Neuronal stem cell (in vitro differentiated cells): ENCODE measurements around the gene GMDS.

Experiments used
- DNase-seq: peaks from one replicate; pipeline ENCODE4 v3.0.0-alpha.2; 2013; ENCODE audit warnings: low spot score
- H2AFZ ChIP-seq: one replicate; pipeline ENCODE4 v1.6.1; 2013; ENCODE audit warnings: mild to moderate bottlenecking, low read length, inconsistent platforms
- H2AK5ac ChIP-seq: 2 replicates; pipeline ENCODE4 v1.6.1; 2013; ENCODE audit warnings: low read depth, mild to moderate bottlenecking, inconsistent platforms, low read length, moderate library complexity, mixed read lengths
- H2BK120ac ChIP-seq: 2 replicates; pipeline ENCODE4 v1.6.1; 2013; ENCODE audit warnings: low read depth, mild to moderate bottlenecking, inconsistent platforms, low read length, moderate library complexity, mixed read lengths
- H2BK12ac ChIP-seq: one replicate; pipeline ENCODE4 v1.6.1; 2013; ENCODE audit warnings: low read length, inconsistent platforms
- H2BK15ac ChIP-seq: 2 replicates; pipeline ENCODE4 v1.6.1; 2013; ENCODE audit warnings: mild to moderate bottlenecking, low read length, inconsistent platforms, mixed read lengths
- H2BK5ac ChIP-seq: one replicate; pipeline ENCODE4 v1.6.1; 2013; ENCODE audit warnings: inconsistent platforms, mild to moderate bottlenecking, low read length, moderate library complexity
- H3K14ac ChIP-seq: one replicate; pipeline ENCODE4 v1.6.1; 2013; ENCODE audit warnings: low read length, inconsistent platforms
- H3K18ac ChIP-seq: 2 replicates; pipeline ENCODE4 v1.6.1; 2013; ENCODE audit warnings: low read length, inconsistent platforms
- H3K23ac ChIP-seq: 2 replicates; pipeline ENCODE4 v1.6.1; 2013; ENCODE audit warnings: low read depth, mild to moderate bottlenecking, mixed read lengths, low read length, inconsistent platforms; ENCODE audit not compliant: poor library complexity
- H3K27ac ChIP-seq: replicated peaks from 3 replicates; pipeline ENCODE4 v1.5.1; 2013; ENCODE audit warnings: low read length, inconsistent platforms
- H3K27me3 ChIP-seq, 3 experiments: 2 replicates each; pipeline ENCODE4 v1.6.1; 2013; ENCODE audit warnings: low read length in 3 of 3, mild to moderate bottlenecking in 2 of 3, inconsistent platforms in 1 of 3, low read depth in 1 of 3, mixed read lengths in 1 of 3, moderate library complexity in 1 of 3; ENCODE audit not compliant: control insufficient read depth in 3 of 3, insufficient read depth in 3 of 3
- H3K36me3 ChIP-seq, 2 donors: replicated peaks in 1 of 2; 2 replicates each; pipeline ENCODE4 v1.6.1; 2013; ENCODE audit warnings: low read length in 2 of 2; ENCODE audit not compliant: control insufficient read depth in 2 of 2, insufficient read depth in 2 of 2
- H3K4ac ChIP-seq: 2 replicates; pipeline ENCODE4 v1.6.1; 2013; ENCODE audit warnings: inconsistent platforms, mild to moderate bottlenecking, low read length, moderate library complexity
- H3K4me1 ChIP-seq, 2 donors: 1 replicate in 1 of 2; 2 replicates in 1 of 2; pipeline ENCODE4 v1.6.1; 2013; ENCODE audit warnings: low read length in 2 of 2, low read depth in 1 of 2; ENCODE audit not compliant: control insufficient read depth in 2 of 2, insufficient read depth in 1 of 2
- H3K4me2 ChIP-seq: one replicate; pipeline ENCODE4 v1.6.1; 2013; ENCODE audit warnings: mild to moderate bottlenecking, low read length, inconsistent platforms; ENCODE audit not compliant: insufficient read depth, poor library complexity, severe bottlenecking
- H3K4me3 ChIP-seq, 2 donors: 2 replicates each; pipeline ENCODE4 v1.5.1; 2013; ENCODE audit warnings: low read length in 2 of 2, mild to moderate bottlenecking in 2 of 2, inconsistent platforms in 1 of 2, moderate library complexity in 1 of 2
- H3K79me1 ChIP-seq: one replicate; pipeline ENCODE4 v1.6.1; 2013; ENCODE audit warnings: low read depth, mild to moderate bottlenecking, inconsistent platforms, low read length, moderate library complexity
- H3K9ac ChIP-seq: one replicate; pipeline ENCODE4 v1.6.1; 2013; ENCODE audit warnings: mild to moderate bottlenecking, low read depth, low read length, inconsistent platforms; ENCODE audit not compliant: poor library complexity
- H3K9me3 ChIP-seq, 2 donors: replicated peaks in 1 of 2; 2 replicates each; pipeline versions ENCODE3 to v1.6.1; 2013; ENCODE audit warnings: low read length in 2 of 2, mild to moderate bottlenecking in 2 of 2, inconsistent platforms in 1 of 2, low read depth in 1 of 2, mixed read lengths in 1 of 2, moderate library complexity in 1 of 2; ENCODE audit not compliant: control insufficient read depth in 2 of 2, insufficient read depth in 1 of 2
- H4K8ac ChIP-seq: one replicate; pipeline ENCODE4 v1.6.1; 2013; ENCODE audit warnings: low read depth, mild to moderate bottlenecking, inconsistent platforms, low read length, moderate library complexity
- H4K91ac ChIP-seq: one replicate; pipeline ENCODE4 v1.6.1; 2013; ENCODE audit warnings: low read length, low read depth, mild to moderate bottlenecking, inconsistent platforms; ENCODE audit not compliant: poor library complexity
- WGBS, 2 donors: extraction: QIAGEN DNeasy Blood & Tissue Kit; methylation state at CpG; one replicate each; pipeline ENCODE4 v1.1.7; 2013; ENCODE audit warnings: missing lambda C conversion rate in 2 of 2, mixed read lengths in 1 of 2; ENCODE audit not compliant: insufficient read length in 2 of 2, insufficient replicate concordance in 1 of 2; ENCODE audit errors: extremely low coverage in 2 of 2; 5-methylcytosine and 5-hydroxymethylcytosine counted together

The GMDS gene

DNA sequence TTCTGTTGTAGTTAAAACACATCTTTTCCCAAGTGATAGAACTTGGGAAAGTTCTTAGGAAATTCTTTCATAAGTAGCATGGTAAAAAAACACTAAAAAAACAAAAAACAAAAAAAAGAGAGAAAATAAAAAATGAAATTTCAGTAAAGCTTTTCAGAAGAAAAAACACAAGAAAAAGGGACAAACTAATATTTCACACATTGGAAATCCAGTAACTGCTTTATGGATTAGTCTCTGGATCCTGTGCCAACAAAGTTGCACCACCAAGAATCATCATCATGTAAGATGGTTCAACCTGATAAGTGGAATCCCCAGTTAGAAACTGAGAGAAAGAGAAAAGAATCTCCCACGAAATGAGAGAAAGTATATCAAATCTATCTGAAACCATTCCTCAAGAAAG lies 144.2 kb downstream of the GMDS start:
- no peak overlapping the region for H3K4ac ChIP-seq
- no CpG with 5 or more reads among the region's 1 CpG for WGBS, 2 donors
- no peaks in the 10 kb centered on the region for H3K36me3 ChIP-seq
- H2AFZ ChIP-seq = no peak overlapping the region
- no peak overlapping the region for H3K27ac ChIP-seq
- H3K4me2 ChIP-seq = no peak overlapping the region
- H2BK15ac ChIP-seq = no peak overlapping the region
- DNase-seq = no peak
- no peaks in the 10 kb centered on the region for H3K9me3 ChIP-seq
- H3K9ac ChIP-seq = no peak overlapping the region
- no peak overlapping the region for H3K4me3 ChIP-seq
- H2BK12ac ChIP-seq = no peak overlapping the region
- no peak overlapping the region for H3K18ac ChIP-seq
- peaks cover 0 to 5% of the 10 kb centered on the region in 2 donors for H3K4me1 ChIP-seq
- no peaks in the 10 kb centered on the region for H3K27me3 ChIP-seq
- no peak overlapping the region for H3K23ac ChIP-seq
- no peak overlapping the region for H2BK120ac ChIP-seq
- no peaks in the 10 kb centered on the region for H3K79me1 ChIP-seq
- no peak overlapping the region for H2BK5ac ChIP-seq
- no peak overlapping the region for H4K91ac ChIP-seq
- no peak overlapping the region for H4K8ac ChIP-seq
- no peak overlapping the region for H2AK5ac ChIP-seq
- no peak overlapping the region for H3K14ac ChIP-seq

DNA sequence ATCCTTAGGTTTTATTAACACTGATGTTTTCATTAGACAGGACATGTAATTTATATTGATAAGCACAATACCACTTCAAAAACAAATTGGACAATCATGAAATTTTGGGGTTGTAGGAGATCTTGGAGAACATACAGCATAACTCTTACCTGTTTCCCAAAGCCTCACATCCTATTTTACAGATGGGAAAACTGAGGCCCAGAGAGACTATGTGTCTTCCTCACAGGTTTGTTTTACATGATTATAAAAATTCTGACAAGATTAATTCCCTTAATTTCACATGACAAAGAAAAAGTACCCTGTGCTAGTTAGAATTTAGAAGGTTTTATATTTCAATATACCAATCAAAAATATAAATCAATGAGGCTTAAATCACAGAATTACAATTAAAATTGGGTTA lies 145.5 kb downstream of the GMDS start:
- Histone ChIP-seq H3K14ac (no peak overlapping the region), H3K27ac (no peak overlapping the region), H3K27me3 (no peaks in the 10 kb centered on the region), H3K4me1 (peaks cover 0 to 5% of the 10 kb centered on the region in 2 donors), H3K4me2 (no peak overlapping the region), H3K9ac (no peak overlapping the region), H2BK5ac (no peak overlapping the region), H2BK12ac (no peak overlapping the region), H3K18ac (no peak overlapping the region), H3K36me3 (no peaks in the 10 kb centered on the region), H2BK120ac (no peak overlapping the region), H3K4ac (no peak overlapping the region), H2BK15ac (no peak overlapping the region), H3K4me3 (no peak overlapping the region), H3K79me1 (no peaks in the 10 kb centered on the region), H3K23ac (no peak overlapping the region), H2AK5ac (no peak overlapping the region), H2AFZ (no peak overlapping the region), H4K91ac (no peak overlapping the region), H3K9me3 (no peaks in the 10 kb centered on the region), H4K8ac (no peak overlapping the region)
- no peak for DNase-seq

DNA sequence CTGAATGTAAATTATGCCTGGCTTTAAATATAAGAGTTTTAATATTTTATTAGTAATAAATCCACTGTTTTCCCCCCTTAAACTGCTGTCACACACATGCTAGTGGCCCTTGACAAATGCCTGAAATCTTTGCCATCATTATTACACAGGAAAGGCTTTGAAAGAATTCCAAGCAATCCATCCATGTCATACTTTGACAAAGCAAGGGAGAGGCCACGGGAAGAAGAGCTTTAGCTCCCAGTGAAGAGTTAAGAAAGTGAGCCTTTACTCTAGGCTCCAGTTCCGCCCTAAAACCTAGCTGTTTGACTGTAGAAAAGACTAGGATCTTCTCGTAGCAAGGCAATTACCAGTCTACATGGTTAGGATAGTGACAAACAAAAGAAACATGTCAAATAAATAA lies 147.9 kb downstream of the GMDS start:
- Histone ChIP-seq H3K36me3 (no peaks in the 10 kb centered on the region), H2BK120ac (no peak overlapping the region), H3K9ac (no peak overlapping the region), H2BK15ac (no peak overlapping the region), H3K27me3 (no peaks in the 10 kb centered on the region), H3K4ac (no peak overlapping the region), H2AK5ac (no peak overlapping the region), H3K27ac (no peak overlapping the region), H2AFZ (no peak overlapping the region), H3K4me1 (no peaks in the 10 kb centered on the region), H4K91ac (no peak overlapping the region), H3K9me3 (no peaks in the 10 kb centered on the region), H2BK5ac (no peak overlapping the region), H3K4me2 (no peak overlapping the region), H3K14ac (no peak overlapping the region), H3K18ac (no peak overlapping the region), H4K8ac (no peak overlapping the region), H3K4me3 (no peak overlapping the region), H2BK12ac (no peak overlapping the region), H3K23ac (no peak overlapping the region), H3K79me1 (no peaks in the 10 kb centered on the region)
- no peak for DNase-seq
- WGBS, 2 donors = no CpG with 5 or more reads among the region's 3 CpGs

DNA sequence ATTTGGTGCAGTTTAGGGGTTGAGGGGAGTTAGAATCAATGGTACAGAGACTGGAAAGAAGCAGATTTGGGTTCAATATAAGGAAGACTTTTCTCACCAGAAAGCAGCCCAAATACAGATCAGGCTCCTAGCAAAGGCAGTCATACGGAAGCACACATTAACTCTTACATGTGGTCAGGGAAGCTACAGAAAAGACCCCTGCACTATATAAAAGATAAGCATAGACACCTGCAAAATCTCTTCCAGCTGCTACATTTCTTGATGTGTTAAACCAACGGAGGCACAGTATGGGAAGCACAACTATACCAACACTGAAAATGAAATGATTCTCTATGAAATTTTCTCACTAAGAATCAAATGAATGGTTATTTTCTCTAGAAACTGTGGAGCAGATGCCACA lies 150.8 kb downstream of the GMDS start:
- H3K18ac ChIP-seq = no peak overlapping the region

More for the DNA sequence above, 150.8 kb downstream of the GMDS start:
- no peak overlapping the region for H4K8ac ChIP-seq
- no peak overlapping the region for H3K4me2 ChIP-seq
- no peak overlapping the region for H3K9ac ChIP-seq
- no peak overlapping the region for H2AK5ac ChIP-seq
- H2AFZ ChIP-seq = no peak overlapping the region
- no peak overlapping the region for H3K23ac ChIP-seq
- H3K4me1 ChIP-seq = no peaks in the 10 kb centered on the region
- no peak overlapping the region for H2BK5ac ChIP-seq
- no peaks in the 10 kb centered on the region for H3K9me3 ChIP-seq
- no peak overlapping the region for H2BK12ac ChIP-seq
- no peak overlapping the region for H3K27ac ChIP-seq
- no peak overlapping the region for H2BK120ac ChIP-seq
- no peak overlapping the region for H4K91ac ChIP-seq
- H3K79me1 ChIP-seq = no peaks in the 10 kb centered on the region
- no peak overlapping the region for H2BK15ac ChIP-seq
- DNase-seq = no peak
- H3K14ac ChIP-seq = no peak overlapping the region
- WGBS, 2 donors = no CpG with 5 or more reads among the region's 2 CpGs
- no peak overlapping the region for H3K4ac ChIP-seq
- H3K4me3 ChIP-seq = no peak overlapping the region
- H3K36me3 ChIP-seq = no peaks in the 10 kb centered on the region
- H3K27me3 ChIP-seq = no peaks in the 10 kb centered on the region
